HepG2 (cell line): Measurements from ENCODE around the gene TENT5A. TPM values are rescaled to one million over a fixed set of nuclear protein-coding genes. Genes with fewer than 3 reads are reported as not detected.

Source experiments
- ATF1 ChIP-seq: IDR thresholded peaks from 2 replicates; pipeline ENCODE4 v1.6.1; 2016; ENCODE audit warnings: mild to moderate bottlenecking, control low read depth
- BHLHE40 ChIP-seq: IDR thresholded peaks from 2 replicates; pipeline ENCODE4 v1.6.1; 2011; ENCODE audit warnings: low read length, improper control_type of control experiment
- CBX1 ChIP-seq: IDR thresholded peaks from one replicate; pipeline ENCODE4 v1.6.1; 2016; ENCODE audit warnings: antibody characterized with exemption, low read depth
- CENPT ChIP-seq: sonication (generic); formaldehyde crosslinking; IDR thresholded peaks from 2 replicates; pipeline ENCODE4 v1.8.0; 2022; ENCODE audit warnings: low read depth, mild to moderate bottlenecking, moderate library complexity, missing genetic modification reagents
- DMAP1 ChIP-seq: IDR thresholded peaks from 2 replicates; pipeline ENCODE4 v1.6.1; 2016
- FIP1L1 ChIP-seq: fragments of 200-400 bp; formaldehyde crosslinking; IDR thresholded peaks from 2 replicates; pipeline ENCODE4 v1.6.1; 2018; ENCODE audit warnings: low read depth, mild to moderate bottlenecking, low read length, moderate library complexity, borderline replicate concordance; ENCODE audit not compliant: insufficient read depth
- MED1 ChIP-seq: sonication (generic); formaldehyde crosslinking; IDR thresholded peaks from 2 replicates; pipeline ENCODE4 v1.4.0; 2020; ENCODE audit warnings: missing genetic modification reagents
- MLLT10 ChIP-seq: sonication (generic); formaldehyde crosslinking; IDR thresholded peaks from 2 replicates; pipeline ENCODE4 v1.4.0; 2020; ENCODE audit warnings: missing genetic modification reagents
- NBN ChIP-seq: fragments of 450-650 bp; conservative IDR thresholded peaks from 2 replicates; pipeline ENCODE4 v1.6.1; 2017
- NFE2L2 ChIP-seq: fragments of 150-350 bp; IDR thresholded peaks from 2 replicates; pipeline ENCODE4 v1.6.1; 2014; ENCODE audit warnings: low read length
- RXRB ChIP-seq: IDR thresholded peaks from 2 replicates; pipeline ENCODE4 v1.6.1; 2016; ENCODE audit warnings: borderline replicate concordance, missing genetic modification reagents, missing compliant biosample characterization
- SIN3A ChIP-seq: IDR thresholded peaks from 2 replicates; pipeline ENCODE4 v1.6.1; 2011; ENCODE audit warnings: low read depth, mild to moderate bottlenecking, control low read depth, low read length, borderline replicate concordance
- TBL1XR1 ChIP-seq: fragments of 150-350 bp; IDR thresholded peaks from 2 replicates; pipeline ENCODE4 v1.6.1; 2014; ENCODE audit warnings: borderline replicate concordance, low read length; ENCODE audit not compliant: partially characterized antibody
- ZBTB8A ChIP-seq: sonication (generic); formaldehyde crosslinking; IDR thresholded peaks from 2 replicates; pipeline ENCODE4 v1.4.0; 2020; ENCODE audit warnings: mild to moderate bottlenecking, low read depth, missing genetic modification reagents, borderline replicate concordance
- ZFP37 ChIP-seq: sonication (generic); formaldehyde crosslinking; IDR thresholded peaks from 2 replicates; pipeline ENCODE4 v1.4.0; 2020; ENCODE audit warnings: missing genetic modification reagents, borderline replicate concordance
- ZNF101 ChIP-seq: sonication (generic); formaldehyde crosslinking; IDR thresholded peaks from 2 replicates; pipeline ENCODE4 v1.4.0; 2020; ENCODE audit warnings: mild to moderate bottlenecking, low read depth, missing genetic modification reagents, borderline replicate concordance
- ZNF333 ChIP-seq: sonication (generic); formaldehyde crosslinking; IDR thresholded peaks from 2 replicates; pipeline ENCODE4 v1.4.0; 2020; ENCODE audit warnings: mild to moderate bottlenecking, missing genetic modification reagents, borderline replicate concordance
- ZNF451 ChIP-seq: sonication (generic); formaldehyde crosslinking; IDR thresholded peaks from 2 replicates; pipeline ENCODE4 v1.5.0; 2020; ENCODE audit warnings: mild to moderate bottlenecking, missing genetic modification reagents
- ZNF460 ChIP-seq: sonication (generic); formaldehyde crosslinking; IDR thresholded peaks from 2 replicates; pipeline ENCODE4 v1.5.1; 2020; ENCODE audit warnings: missing genetic modification reagents, mild to moderate bottlenecking, borderline replicate concordance
- ZNF546 ChIP-seq: sonication (generic); formaldehyde crosslinking; conservative IDR thresholded peaks from 2 replicates; pipeline ENCODE4 v1.8.1; 2023; ENCODE audit warnings: mild to moderate bottlenecking, missing genetic modification reagents
- ZNF660 ChIP-seq: sonication (generic); formaldehyde crosslinking; IDR thresholded peaks from 2 replicates; pipeline ENCODE4 v1.5.1; 2020; ENCODE audit warnings: mild to moderate bottlenecking, low read depth, missing genetic modification reagents, borderline replicate concordance
- ZNF777 ChIP-seq: sonication (generic); formaldehyde crosslinking; IDR thresholded peaks from 2 replicates; pipeline ENCODE4 v1.4.0; 2020; ENCODE audit warnings: missing genetic modification reagents
- ZSCAN30 ChIP-seq: sonication (generic); formaldehyde crosslinking; IDR thresholded peaks from 2 replicates; pipeline ENCODE4 v1.5.0; 2020; ENCODE audit warnings: mild to moderate bottlenecking, missing genetic modification reagents
- polyA plus RNA-seq, 8 experiments: library from polyadenylated mRNA; depleted of rRNA in 3 of 8; stranded (reverse) in 7 of 8; unstranded in 1 of 8; fragments of >200 nt; fragmentation: Illumina TruSeq in 4 of 8; extraction: Trizol in 4 of 8; gene quantifications; 2 replicates each; pipeline versions ENCODE4 v1.2.1 to v1.2.3, GENCODE V29; 2011 to 2016; ENCODE audit warnings: low read depth in 4 of 8, missing spikeins in 1 of 8, mixed read lengths in 1 of 8; ENCODE audit not compliant: insufficient read depth in 1 of 8
- total RNA-seq, 5 experiments: library from RNA; depleted of rRNA; stranded (reverse); fragments of >200 nt; fragmentation: Illumina TruSeq; extraction: Trizol; gene quantifications; 2 replicates each; pipeline ENCODE4 v1.2.3, GENCODE V29; 2016; ENCODE audit warnings: low read depth in 1 of 5
- TF ChIP-seq, protein P1 (sequence below): sonication (generic); formaldehyde crosslinking; IDR thresholded peaks from 2 replicates; pipeline ENCODE4 v1.4.0; 2020; ENCODE audit warnings: missing genetic modification reagents, borderline replicate concordance
- TF ChIP-seq, protein P2 (sequence below): sonication (generic); formaldehyde crosslinking; IDR thresholded peaks from 2 replicates; pipeline ENCODE4 v1.5.0; 2020; ENCODE audit warnings: mild to moderate bottlenecking, missing genetic modification reagents
- TF ChIP-seq, protein P3 (sequence below): fragments of 450-650 bp; IDR thresholded peaks from 2 replicates; pipeline ENCODE4 v1.6.1; 2017

Gene TENT5A
- total and polyA plus RNA-seq, 2 of the 13 experiments (the other 11 are each of a cell fraction or from before 2014, with no cell fraction given): 8.0 to 13.8 TPM

DNA sequence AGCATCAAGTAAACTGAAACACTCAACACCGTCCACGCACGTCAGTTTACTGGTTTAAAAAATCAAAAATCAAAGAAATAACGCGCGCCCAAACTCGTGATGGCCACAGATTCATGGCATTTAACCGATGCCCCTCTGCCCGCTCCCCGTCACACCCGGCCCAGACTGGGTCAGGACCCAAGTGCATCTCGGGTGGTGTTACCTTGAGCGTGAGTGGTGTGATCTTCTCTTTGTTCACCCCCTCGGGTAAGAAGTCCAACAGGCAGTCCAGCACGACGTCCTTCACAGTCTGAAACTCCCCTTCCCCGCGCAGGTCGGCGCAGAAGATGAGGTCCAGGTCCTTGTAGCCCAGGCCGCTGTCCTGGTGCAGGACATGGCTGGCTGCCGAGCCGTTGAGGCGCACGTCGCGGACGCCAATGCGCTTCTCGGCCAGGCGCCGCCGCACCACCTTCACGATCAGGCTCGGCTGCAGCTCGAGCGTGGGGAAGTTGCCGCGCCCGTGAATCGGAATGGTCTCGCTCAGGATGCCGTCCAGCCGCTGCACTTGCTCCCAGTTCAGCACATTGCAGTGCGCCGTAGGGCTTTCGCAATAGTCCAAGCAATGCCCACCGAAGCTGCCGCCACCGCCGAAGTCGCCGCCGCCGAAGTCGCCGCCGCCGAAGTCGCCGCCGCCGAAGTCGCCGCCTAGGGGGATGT is 945 bp downstream of the TENT5A start (continued):
- TF ChIP-seq, protein P1, sequence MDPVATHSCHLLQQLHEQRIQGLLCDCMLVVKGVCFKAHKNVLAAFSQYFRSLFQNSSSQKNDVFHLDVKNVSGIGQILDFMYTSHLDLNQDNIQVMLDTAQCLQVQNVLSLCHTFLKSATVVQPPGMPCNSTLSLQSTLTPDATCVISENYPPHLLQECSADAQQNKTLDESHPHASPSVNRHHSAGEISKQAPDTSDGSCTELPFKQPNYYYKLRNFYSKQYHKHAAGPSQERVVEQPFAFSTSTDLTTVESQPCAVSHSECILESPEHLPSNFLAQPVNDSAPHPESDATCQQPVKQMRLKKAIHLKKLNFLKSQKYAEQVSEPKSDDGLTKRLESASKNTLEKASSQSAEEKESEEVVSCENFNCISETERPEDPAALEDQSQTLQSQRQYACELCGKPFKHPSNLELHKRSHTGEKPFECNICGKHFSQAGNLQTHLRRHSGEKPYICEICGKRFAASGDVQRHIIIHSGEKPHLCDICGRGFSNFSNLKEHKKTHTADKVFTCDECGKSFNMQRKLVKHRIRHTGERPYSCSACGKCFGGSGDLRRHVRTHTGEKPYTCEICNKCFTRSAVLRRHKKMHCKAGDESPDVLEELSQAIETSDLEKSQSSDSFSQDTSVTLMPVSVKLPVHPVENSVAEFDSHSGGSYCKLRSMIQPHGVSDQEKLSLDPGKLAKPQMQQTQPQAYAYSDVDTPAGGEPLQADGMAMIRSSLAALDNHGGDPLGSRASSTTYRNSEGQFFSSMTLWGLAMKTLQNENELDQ (CRISPR knock-in tag): no peak
- no peak for TF ChIP-seq MLLT10 (CRISPR knock-in tag)
- TF ChIP-seq ZNF333 (CRISPR knock-in tag): peak; percentile 84; the same call in 1 of the 2 replicates
- TF ChIP-seq ZSCAN30 (CRISPR knock-in tag): no peak
- no peak for TF ChIP-seq ZNF460 (CRISPR knock-in tag)
- no peak for TF ChIP-seq ZFP37
- TF ChIP-seq DMAP1 (CRISPR knock-in tag): peak; percentile 6; the same call in 1 of the 2 replicates
- TF ChIP-seq BHLHE40: no peak
- TF ChIP-seq SIN3A: 0 out of 2 replicates have a peak, but pooled peaks have one; percentile 37
- TF ChIP-seq MED1 (CRISPR knock-in tag): no peak
- TF ChIP-seq CBX1: no peak
- no peak for TF ChIP-seq FIP1L1
- TF ChIP-seq, protein P2, sequence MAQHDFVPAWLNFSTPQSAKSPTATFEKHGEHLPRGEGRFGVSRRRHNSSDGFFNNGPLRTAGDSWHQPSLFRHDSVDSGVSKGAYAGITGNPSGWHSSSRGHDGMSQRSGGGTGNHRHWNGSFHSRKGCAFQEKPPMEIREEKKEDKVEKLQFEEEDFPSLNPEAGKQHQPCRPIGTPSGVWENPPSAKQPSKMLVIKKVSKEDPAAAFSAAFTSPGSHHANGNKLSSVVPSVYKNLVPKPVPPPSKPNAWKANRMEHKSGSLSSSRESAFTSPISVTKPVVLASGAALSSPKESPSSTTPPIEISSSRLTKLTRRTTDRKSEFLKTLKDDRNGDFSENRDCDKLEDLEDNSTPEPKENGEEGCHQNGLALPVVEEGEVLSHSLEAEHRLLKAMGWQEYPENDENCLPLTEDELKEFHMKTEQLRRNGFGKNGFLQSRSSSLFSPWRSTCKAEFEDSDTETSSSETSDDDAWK (CRISPR knock-in tag): no peak
- TF ChIP-seq RXRB (CRISPR knock-in tag): no peak
- no peak for TF ChIP-seq ZBTB8A (CRISPR knock-in tag)
- no peak for TF ChIP-seq ZNF451 (CRISPR knock-in tag)
- no peak for TF ChIP-seq NFE2L2
- peak; percentile 75; the same call in 1 of the 2 replicates for TF ChIP-seq CENPT (CRISPR knock-in tag)
- TF ChIP-seq ZNF101: no peak
- TF ChIP-seq ZNF660: no peak
- peak; percentile 98; the same call in 1 of the 2 replicates for TF ChIP-seq ZNF777 (CRISPR knock-in tag)
- TF ChIP-seq, protein P3, sequence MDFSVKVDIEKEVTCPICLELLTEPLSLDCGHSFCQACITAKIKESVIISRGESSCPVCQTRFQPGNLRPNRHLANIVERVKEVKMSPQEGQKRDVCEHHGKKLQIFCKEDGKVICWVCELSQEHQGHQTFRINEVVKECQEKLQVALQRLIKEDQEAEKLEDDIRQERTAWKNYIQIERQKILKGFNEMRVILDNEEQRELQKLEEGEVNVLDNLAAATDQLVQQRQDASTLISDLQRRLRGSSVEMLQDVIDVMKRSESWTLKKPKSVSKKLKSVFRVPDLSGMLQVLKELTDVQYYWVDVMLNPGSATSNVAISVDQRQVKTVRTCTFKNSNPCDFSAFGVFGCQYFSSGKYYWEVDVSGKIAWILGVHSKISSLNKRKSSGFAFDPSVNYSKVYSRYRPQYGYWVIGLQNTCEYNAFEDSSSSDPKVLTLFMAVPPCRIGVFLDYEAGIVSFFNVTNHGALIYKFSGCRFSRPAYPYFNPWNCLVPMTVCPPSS: no peak
- TF ChIP-seq TBL1XR1: no peak
- TF ChIP-seq NBN: no peak
- TF ChIP-seq ATF1 (CRISPR knock-in tag): no peak
- TF ChIP-seq ZNF546 (CRISPR knock-in tag): no peak; the same call in 1 of the 2 replicates
